ENCODE measurements around the gene VKORC1. TPM values are rescaled to one million over a fixed set of nuclear protein-coding genes. Genes with fewer than 3 reads are reported as not detected.

VKORC1 gene
- total and polyA plus RNA-seq, 2 of the 8 experiments (the other 6 are each of a cell fraction or from before 2014, with no cell fraction given): 84.1 to 483 TPM

DNA sequence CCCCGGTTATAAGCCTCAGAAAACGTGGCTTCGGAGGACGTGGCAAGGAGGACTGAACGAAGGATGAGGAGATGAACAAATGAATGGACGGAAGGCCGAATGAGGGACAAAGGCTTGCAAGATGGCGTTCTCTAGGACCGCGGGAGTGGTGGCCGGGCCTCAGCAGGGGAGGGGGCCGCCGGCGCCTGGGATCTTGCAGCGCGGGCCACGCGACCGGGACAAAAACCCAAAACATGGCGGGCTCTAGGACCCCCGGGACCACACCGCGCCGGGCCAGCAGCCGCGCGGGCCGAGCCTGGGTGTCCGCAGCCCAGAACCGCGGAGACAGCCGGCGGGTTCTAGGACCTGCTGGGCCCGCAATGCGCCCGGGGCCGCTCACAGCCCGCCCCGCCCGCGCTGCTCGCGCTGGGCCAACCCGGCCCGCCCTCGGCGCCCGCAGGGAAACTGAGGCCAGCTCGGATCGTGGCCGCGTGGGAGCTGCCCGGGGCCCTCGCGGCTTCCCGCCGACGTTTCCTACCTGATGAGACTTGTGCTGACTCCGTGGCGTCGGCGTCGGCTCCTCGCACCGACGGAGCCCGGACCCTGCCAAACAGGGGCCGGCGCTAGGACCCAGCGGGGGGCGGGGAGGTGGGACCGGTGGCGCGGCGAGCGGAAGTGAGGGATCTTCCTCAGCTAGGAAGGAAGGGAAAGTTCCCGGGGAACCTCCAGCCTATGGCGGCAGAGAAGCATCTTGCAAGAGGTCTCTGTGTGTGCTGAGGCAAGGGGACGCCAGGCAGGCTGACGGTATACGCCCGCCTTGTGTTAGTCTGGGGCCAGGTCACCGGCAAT, 21.2 kb downstream of the VKORC1 start (continued):
- TF ChIP-seq RBBP5 (IDR thresholded peaks at IDR 0.05; ENCODE audit: borderline replicate concordance, low read depth, low read length) (peak; percentile 78), FOSL1 (IDR thresholded peaks at IDR 0.05; ENCODE audit: insufficient read depth, low read depth, low read length) (peak; percentile 100), GTF2F1 (IDR thresholded peaks at IDR 0.05; ENCODE audit: borderline replicate concordance, low read depth, low read length) (no peak), YY1 (IDR thresholded peaks at IDR 0.05; ENCODE audit: low read depth, low read length) (peak; percentile 77; the same call in 1 of the 2 replicates)
